Duodenal mucosa (tissue), 2 donors: ENCODE data around the gene RNF121.

Experiments
- H3K27ac ChIP-seq: one replicate; pipeline ENCODE4 v1.7.0; 2013; ENCODE audit warnings: low read depth, low read length
- H3K27me3 ChIP-seq, 2 donors: one replicate each; pipeline ENCODE4 v1.7.0; 2013; ENCODE audit warnings: low read length in 2 of 2, control low read depth in 1 of 2; ENCODE audit not compliant: insufficient read depth in 2 of 2, control insufficient read depth in 1 of 2
- H3K36me3 ChIP-seq, 2 donors: one replicate each; pipeline ENCODE4 v1.7.0; 2013; ENCODE audit warnings: low read length in 2 of 2, control low read depth in 1 of 2; ENCODE audit not compliant: insufficient read depth in 2 of 2, control insufficient read depth in 1 of 2
- H3K4me1 ChIP-seq, 2 donors: one replicate each; pipeline ENCODE4 v1.7.0; 2013; ENCODE audit warnings: low read length in 2 of 2, control low read depth in 1 of 2; ENCODE audit not compliant: insufficient read depth in 2 of 2, control insufficient read depth in 1 of 2
- H3K4me3 ChIP-seq, 2 donors: one replicate each; pipeline ENCODE4 v1.7.0; 2013; ENCODE audit warnings: low read length in 2 of 2, low read depth in 1 of 2
- H3K9ac ChIP-seq, 2 donors: one replicate each; pipeline ENCODE4 v1.7.0; 2013; ENCODE audit warnings: low read length in 2 of 2, low read depth in 1 of 2
- H3K9me3 ChIP-seq, 2 donors: one replicate each; pipeline ENCODE4 v1.7.0; 2013; ENCODE audit warnings: low read length in 2 of 2, control low read depth in 1 of 2; ENCODE audit not compliant: control insufficient read depth in 1 of 2

Gene RNF121

DNA sequence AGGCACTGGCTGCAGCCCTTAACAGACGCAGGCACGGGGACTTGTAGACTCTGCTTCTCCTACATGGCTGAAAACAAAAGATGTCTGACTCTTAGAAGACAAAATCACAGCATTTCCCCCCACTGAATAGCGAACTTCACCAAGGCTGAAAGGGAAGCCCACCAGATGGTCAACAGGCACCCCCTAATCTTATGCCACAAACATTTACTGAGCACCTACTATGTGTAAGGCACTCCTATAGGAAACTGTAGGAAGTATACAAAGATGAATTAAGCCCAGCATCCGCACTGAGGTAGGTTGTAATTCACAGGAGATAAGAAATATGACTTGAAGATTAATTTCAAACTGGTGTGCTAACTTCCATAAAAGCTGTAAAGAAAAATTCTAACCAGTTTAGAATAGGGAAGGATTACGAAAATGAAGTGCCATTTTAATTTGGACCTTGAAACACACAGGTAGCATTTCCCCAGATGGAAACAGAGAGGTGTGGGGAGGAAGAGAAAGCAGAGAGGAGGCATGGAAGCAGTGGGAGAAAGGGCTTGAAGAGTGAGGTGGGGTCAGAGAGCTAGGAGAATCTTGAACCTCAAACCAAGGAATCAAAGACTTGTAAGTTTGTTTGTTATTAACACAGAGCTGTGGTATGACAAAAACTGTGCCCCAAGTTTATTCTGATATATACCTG is 113.4 kb downstream of the RNF121 start:
- Histone ChIP-seq H3K27me3 (no peaks in the 10 kb centered on the region), H3K9me3 (no peaks in the 10 kb centered on the region), H3K27ac (peak overlapping the region; percentile 95), H3K9ac (peak overlapping the region; percentile 76 to 88), H3K4me1 (peaks cover 37 to 49% of the 10 kb centered on the region in 2 donors), H3K4me3 (peak overlapping the region; percentile 77 to 86), H3K36me3 (no peaks in the 10 kb centered on the region)

DNA sequence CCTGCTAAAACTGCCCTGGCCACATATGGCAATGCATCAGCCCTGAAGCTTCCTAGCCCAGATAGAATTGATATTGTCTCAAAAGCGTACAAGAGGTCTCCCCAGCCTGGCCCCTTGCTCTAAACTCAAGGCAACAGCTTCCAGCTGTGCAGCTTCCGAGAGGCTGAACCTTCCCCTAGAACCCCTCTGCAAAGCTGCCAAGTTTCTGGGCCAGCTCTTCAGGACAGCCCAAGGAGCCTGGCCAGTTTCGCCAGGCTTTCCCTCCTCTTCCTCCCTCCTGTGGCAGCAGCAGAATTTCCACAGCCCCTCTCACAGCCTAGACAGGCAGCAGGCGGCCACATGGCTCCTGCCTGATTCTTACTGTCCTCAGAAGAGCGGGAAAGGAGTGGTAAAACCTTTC is 117.0 kb downstream of the RNF121 start:
- no peak overlapping the region for H3K4me3 ChIP-seq
- H3K4me1 ChIP-seq = peaks cover 18 to 20% of the 10 kb centered on the region in 2 donors
- no peaks in the 10 kb centered on the region for H3K27me3 ChIP-seq
- peaks cover 0 to 5% of the 10 kb centered on the region in 2 donors for H3K36me3 ChIP-seq
- no peaks in the 10 kb centered on the region for H3K9me3 ChIP-seq
- no peak overlapping the region for H3K27ac ChIP-seq
- H3K9ac ChIP-seq = no peak overlapping the region
